CD14-positive monocyte (primary cell): ENCODE data around the gene ARFIP2. TPM values are rescaled to one million over a fixed set of nuclear protein-coding genes. Genes with fewer than 3 reads are reported as not detected.

ENCODE experiments used
- DNase-seq, 3 donors: peaks; one replicate each; pipeline ENCODE4 v3.0.0-alpha.2; 2011 to 2022
- H2AFZ ChIP-seq: 2 replicates; pipeline ENCODE4 v1.6.0; 2012; ENCODE audit warnings: mild to moderate bottlenecking, low read depth, low read length, inconsistent platforms; ENCODE audit not compliant: insufficient read depth, poor library complexity, severe bottlenecking
- H3K27ac ChIP-seq, 2 donors: 1 replicate in 1 of 2; 2 replicates in 1 of 2; pipeline ENCODE4 v1.5.1; 2012 to 2013; ENCODE audit warnings: low read length in 2 of 2, control low read depth in 1 of 2, inconsistent platforms in 1 of 2, low read depth in 1 of 2, mild to moderate bottlenecking in 1 of 2
- H3K27me3 ChIP-seq, 2 donors: one replicate each; pipeline versions ENCODE4 v1.6.0 to v1.6.1; 2011 to 2013; ENCODE audit warnings: low read length in 2 of 2; ENCODE audit not compliant: control insufficient read depth in 2 of 2, insufficient read depth in 2 of 2
- H3K36me3 ChIP-seq, 2 donors: replicated peaks in 1 of 2; 1 replicate in 1 of 2; 2 replicates in 1 of 2; pipeline versions ENCODE4 v1.5.1 to v1.6.1; 2012 to 2013; ENCODE audit warnings: low read length in 2 of 2, control low read depth in 1 of 2, inconsistent platforms in 1 of 2, mild to moderate bottlenecking in 1 of 2; ENCODE audit not compliant: insufficient read depth in 2 of 2, control insufficient read depth in 1 of 2
- H3K4me1 ChIP-seq, 2 donors: 1 replicate in 1 of 2; 2 replicates in 1 of 2; pipeline versions ENCODE4 v1.5.1 to v1.6.1; 2012 to 2013; ENCODE audit warnings: low read length in 2 of 2, control low read depth in 1 of 2, inconsistent platforms in 1 of 2, mild to moderate bottlenecking in 1 of 2, moderate library complexity in 1 of 2; ENCODE audit not compliant: insufficient read depth in 2 of 2, control insufficient read depth in 1 of 2
- H3K4me2 ChIP-seq: replicated peaks from 2 replicates; pipeline ENCODE3; 2012; ENCODE audit warnings: low read length, moderate library complexity, mild to moderate bottlenecking; ENCODE audit not compliant: poor library complexity, severe bottlenecking; ENCODE audit errors: extremely low read depth
- H3K4me3 ChIP-seq, 3 experiments: fragments of 200-600 bp in 1 of 3; sonication (generic) in 1 of 3; replicated peaks in 1 of 3; 1 replicate in 2 of 3; 2 replicates in 1 of 3; pipeline ENCODE4 v1.5.1; 2011 to 2013; ENCODE audit warnings: low read length in 3 of 3, mild to moderate bottlenecking in 3 of 3, control low read depth in 2 of 3, low read depth in 2 of 3, inconsistent platforms in 1 of 3, moderate library complexity in 1 of 3
- H3K79me2 ChIP-seq: 2 replicates; pipeline ENCODE4 v1.6.0; 2012; ENCODE audit warnings: mild to moderate bottlenecking, control low read depth, inconsistent platforms, low read length, moderate library complexity; ENCODE audit not compliant: insufficient read depth
- H3K9ac ChIP-seq: 2 replicates; pipeline ENCODE4 v1.6.0; 2017; ENCODE audit warnings: low read length, mild to moderate bottlenecking; ENCODE audit not compliant: insufficient read depth, poor library complexity, severe bottlenecking
- H3K9me3 ChIP-seq, 2 donors: replicated peaks in 1 of 2; 1 replicate in 1 of 2; 2 replicates in 1 of 2; pipeline versions ENCODE4 v1.5.1 to v1.6.1; 2012 to 2013; ENCODE audit warnings: low read length in 2 of 2, control low read depth in 1 of 2; ENCODE audit not compliant: control insufficient read depth in 1 of 2, insufficient read depth in 1 of 2
- H4K20me1 ChIP-seq: 2 replicates; pipeline ENCODE4 v1.6.0; 2012; ENCODE audit warnings: mild to moderate bottlenecking, low read length, control low read depth, moderate library complexity; ENCODE audit not compliant: insufficient read depth
- H3K27ac Mint-ChIP-seq, 7 donors: one replicate each; pipeline ENCODE4 v1.8.0; 2020; ENCODE audit warnings: mild to moderate bottlenecking in 7 of 7, mixed read lengths in 7 of 7, moderate library complexity in 6 of 7, inconsistent platforms in 2 of 7
- H3K27me3 Mint-ChIP-seq, 3 donors: one replicate each; pipeline ENCODE4 v1.8.0; 2021 to 2022; ENCODE audit warnings: low read depth in 3 of 3, mild to moderate bottlenecking in 3 of 3, mixed read lengths in 3 of 3, moderate library complexity in 3 of 3, inconsistent platforms in 1 of 3
- H3K36me3 Mint-ChIP-seq, 2 donors: one replicate each; pipeline ENCODE4 v1.8.0; 2020; ENCODE audit warnings: mixed read lengths in 2 of 2, inconsistent platforms in 1 of 2, mild to moderate bottlenecking in 1 of 2
- H3K4me1 Mint-ChIP-seq: one replicate; pipeline ENCODE4 v1.8.0; 2020; ENCODE audit warnings: mild to moderate bottlenecking, mixed read lengths
- H3K4me3 Mint-ChIP-seq, 2 donors: one replicate each; pipeline ENCODE4 v1.8.0; 2020; ENCODE audit warnings: mild to moderate bottlenecking in 2 of 2, mixed read lengths in 2 of 2, moderate library complexity in 1 of 2
- H3K9me3 Mint-ChIP-seq, 7 donors: one replicate each; pipeline ENCODE4 v1.8.0; 2020 to 2022; ENCODE audit warnings: mixed read lengths in 7 of 7, mild to moderate bottlenecking in 6 of 7, moderate library complexity in 6 of 7, inconsistent platforms in 2 of 7
- CTCF ChIP-seq: fragments of 200-600 bp; IDR thresholded peaks from one replicate; pipeline ENCODE4 v1.8.0; 2022; ENCODE audit warnings: antibody characterized with exemption, mild to moderate bottlenecking
- intact Hi-C, 2 donors: fragments of 100-400 bp; cut with micrococcal nuclease; formaldehyde crosslinking; loops; one replicate each; pipeline versions ENCODE4 v1.15.0 to v1.15.1; 2023
- polyA plus RNA-seq, 3 donors: library from polyadenylated mRNA; depleted of rRNA in 1 of 3; unstranded in 2 of 3; stranded (reverse) in 1 of 3; fragments of 300-500 nt in 2 of 3; fragments of >200 nt in 1 of 3; fragmentation: Illumina TruSeq in 2 of 3; gene quantifications; 1 replicate in 2 of 3; 2 replicates in 1 of 3; pipeline ENCODE4 v1.2.3, GENCODE V29; 2012 to 2021

Gene ARFIP2
- polyA plus RNA-seq, 3 donors: 21.6 to 43.8 (median 27.2) TPM

- no peak for TF ChIP-seq CTCF
- no peak overlapping the region for H3K4me3 ChIP-seq
- intact Hi-C loops: no loop called here
- no peaks in the 10 kb centered on the region for H3K36me3 Mint-ChIP-seq
- no peaks in the 10 kb centered on the region for H3K79me2 ChIP-seq
- H3K4me2 ChIP-seq: no peak overlapping the region
- DNase-seq: no peak
- H3K4me1 Mint-ChIP-seq: no peaks in the 10 kb centered on the region
- peaks cover 22 to 24% of the 10 kb centered on the region in 2 donors for H3K27me3 ChIP-seq
- no peak overlapping the region for H2AFZ ChIP-seq
- no peaks in the 10 kb centered on the region for H3K9me3 ChIP-seq
- H4K20me1 ChIP-seq: no peaks in the 10 kb centered on the region
- no peaks in the 10 kb centered on the region for H3K36me3 ChIP-seq
- peaks cover 14 to 29% (median 25%) of the 10 kb centered on the region in 3 donors for H3K27me3 Mint-ChIP-seq
- H3K9ac ChIP-seq: no peak overlapping the region
- no peaks in the 10 kb centered on the region for H3K4me1 ChIP-seq
- H3K27ac Mint-ChIP-seq: no peak overlapping the region
- no peaks in the 10 kb centered on the region for H3K9me3 Mint-ChIP-seq
- H3K27ac ChIP-seq: no peak overlapping the region
- H3K4me3 Mint-ChIP-seq: peak overlapping the region in 1 of 2 donors; percentile 9
Measured at GRCh38 chr11:6427516-6427915, 53.6 kb downstream of the ARFIP2 start.

Other genes with a start within 250 kb of the ARFIP2 start
- gene FHIP1B, start 246.7 kb downstream of the ARFIP2 start, polyA plus RNA-seq: 10 to 100 TPM; 14.2 to 64.1 (median 18.9) TPM
- gene CNGA4, start 242.2 kb downstream of the ARFIP2 start, polyA plus RNA-seq: under 1 TPM in 1 of 3 donors, not detected in 2; 0.69 TPM
- gene CCKBR, start 221.5 kb downstream of the ARFIP2 start, polyA plus RNA-seq: not detected
- gene CAVIN3, start 160.8 kb downstream of the ARFIP2 start, polyA plus RNA-seq: 10 to 100 TPM in 2 of 3 donors, 1 to 10 TPM in 1; 3.1 to 13.6 (median 11.2) TPM
- gene SMPD1, start 90.9 kb downstream of the ARFIP2 start, polyA plus RNA-seq: 10 to 100 TPM in 1 of 3 donors, 1 to 10 TPM in 2; 4.2 to 22.6 (median 4.9) TPM
- 1 to 10 TPM in 2 of 3 donors, under 1 TPM in 1; 0.85 to 2.5 (median 2.4) TPM for gene APBB1, start 62.2 kb downstream of the ARFIP2 start, polyA plus RNA-seq
- gene HPX, start 40.3 kb downstream of the ARFIP2 start, polyA plus RNA-seq: under 1 TPM in 1 of 3 donors, not detected in 2; 0.40 TPM
- gene TRIM3, start 7.4 kb downstream of the ARFIP2 start, polyA plus RNA-seq: 10 to 100 TPM in 1 of 3 donors, 1 to 10 TPM in 2; 1.7 to 36.2 (median 3.3) TPM
- 10 to 100 TPM; 20.0 to 34.9 (median 22.1) TPM for gene TIMM10B, start 170 bp upstream of the ARFIP2 start, polyA plus RNA-seq
- gene DNHD1, start 15.9 kb upstream of the ARFIP2 start, polyA plus RNA-seq: 10 to 100 TPM in 1 of 3 donors, under 1 TPM in 2; 0.24 to 21.0 (median 0.59) TPM
- gene RRP8, start 122.3 kb upstream of the ARFIP2 start, polyA plus RNA-seq: 10 to 100 TPM in 2 of 3 donors, 1 to 10 TPM in 1; 7.2 to 14.1 (median 11.9) TPM
- 100 to 1,000 TPM; 165 to 271 (median 250) TPM for gene ILK, start 122.4 kb upstream of the ARFIP2 start, polyA plus RNA-seq
- 100 to 1,000 TPM; 137 to 233 (median 232) TPM for gene TAF10, start 130.9 kb upstream of the ARFIP2 start, polyA plus RNA-seq
- 100 to 1,000 TPM; 218 to 359 (median 271) TPM for gene TPP1, start 138.1 kb upstream of the ARFIP2 start, polyA plus RNA-seq
- under 1 TPM; 0.01 to 0.88 (median 0.02) TPM for gene DCHS1, start 174.5 kb upstream of the ARFIP2 start, polyA plus RNA-seq
- gene MRPL17, start 202.0 kb upstream of the ARFIP2 start, polyA plus RNA-seq: 10 to 100 TPM in 2 of 3 donors, 1 to 10 TPM in 1; 8.0 to 14.0 (median 12.8) TPM